Keratinocyte (primary cell): ENCODE data around the gene PLA2G10. TPM values are rescaled to one million over a fixed set of nuclear protein-coding genes. Genes with fewer than 3 reads are reported as not detected.
"Not testable (repeated sequence)": the region's sequence is repeated elsewhere in the genome, so short reads cannot be mapped to it uniquely, and the experiment has no call there.

ENCODE experiments used
- DNase-seq: peaks from one replicate; pipeline ENCODE4 v3.0.0-alpha.2; 2011; ENCODE audit warnings: low read depth, missing footprints, low spot score
- FAIRE-seq: peaks from 2 replicates; lab custom pipeline; 2011; peaks lifted over from hg19 to GRCh38; lab: Jason Lieb, UNC
- H2AFZ ChIP-seq: 2 replicates; pipeline ENCODE4 v1.6.0; 2012; ENCODE audit warnings: low read length, control low read depth, inconsistent platforms; ENCODE audit not compliant: control insufficient read depth
- H3K27ac ChIP-seq: 2 replicates; pipeline ENCODE4 v1.5.1; 2011; ENCODE audit warnings: low read length; ENCODE audit not compliant: control insufficient read depth, insufficient read depth
- H3K27me3 ChIP-seq: 3 replicates; pipeline ENCODE4 v1.6.0; 2011; ENCODE audit warnings: low read length; ENCODE audit not compliant: control insufficient read depth, insufficient read depth; ENCODE audit errors: extremely low read depth
- H3K36me3 ChIP-seq, 2 experiments: 2 replicates in 1 of 2; 3 replicates in 1 of 2; pipeline ENCODE4 v1.5.1; 2011; ENCODE audit warnings: low read length in 2 of 2, mild to moderate bottlenecking in 1 of 2; ENCODE audit not compliant: control insufficient read depth in 2 of 2, insufficient read depth in 2 of 2; ENCODE audit errors: extremely low read depth in 1 of 2
- H3K4me1 ChIP-seq: 3 replicates; pipeline ENCODE4 v1.5.1; 2011; ENCODE audit warnings: low read length; ENCODE audit not compliant: control insufficient read depth, insufficient read depth; ENCODE audit errors: extremely low read depth
- H3K4me2 ChIP-seq: 3 replicates; pipeline ENCODE4 v1.6.0; 2011; ENCODE audit warnings: low read depth, low read length; ENCODE audit not compliant: control insufficient read depth, insufficient read depth; ENCODE audit errors: extremely low read depth
- H3K4me3 ChIP-seq, 3 experiments: fragments of 200-600 bp in 1 of 3; sonication (generic) in 1 of 3; 2 replicates in 2 of 3; 3 replicates in 1 of 3; pipeline ENCODE4 v1.5.1; 2011 to 2016; ENCODE audit warnings: low read length in 3 of 3, mild to moderate bottlenecking in 3 of 3, control low read depth in 2 of 3, inconsistent platforms in 1 of 3, low read depth in 1 of 3, mixed read lengths in 1 of 3, mixed run types in 1 of 3, moderate library complexity in 1 of 3; ENCODE audit not compliant: control insufficient read depth in 2 of 3, insufficient read depth in 2 of 3; ENCODE audit errors: extremely low read depth in 1 of 3
- H3K79me2 ChIP-seq: 2 replicates; pipeline ENCODE4 v1.6.0; 2012; ENCODE audit warnings: low read length; ENCODE audit not compliant: control insufficient read depth, insufficient read depth
- H3K9ac ChIP-seq: 3 replicates; pipeline ENCODE4 v1.6.0; 2011; ENCODE audit warnings: low read length; ENCODE audit not compliant: control insufficient read depth, insufficient read depth; ENCODE audit errors: extremely low read depth
- H3K9me1 ChIP-seq: 3 replicates; pipeline ENCODE4 v1.6.0; 2011; ENCODE audit warnings: low read length; ENCODE audit not compliant: control insufficient read depth, insufficient read depth; ENCODE audit errors: extremely low read depth
- H3K9me3 ChIP-seq: 2 replicates; pipeline ENCODE4 v1.5.1; 2012; ENCODE audit warnings: low read depth, low read length; ENCODE audit not compliant: control insufficient read depth
- H4K20me1 ChIP-seq: 3 replicates; pipeline ENCODE4 v1.6.0; 2011; ENCODE audit warnings: low read length; ENCODE audit not compliant: control insufficient read depth, insufficient read depth; ENCODE audit errors: extremely low read depth
- EZH2 ChIP-seq: IDR thresholded peaks from one replicate; pipeline ENCODE4 v1.6.1; 2012; ENCODE audit warnings: inconsistent platforms, mild to moderate bottlenecking, low read length, moderate library complexity
- dilution Hi-C: fragments of 300-500 bp; cut with MboI; formaldehyde crosslinking; loops from one replicate; pipeline ENCODE4 v1.7.0; 2020; ENCODE audit warnings: low sequenced_read_pairs; ENCODE audit not compliant: extremely low pct_ligation_motif_present
- polyA plus RNA-seq, 5 experiments: library from polyadenylated mRNA; depleted of rRNA in 3 of 5; stranded (reverse) in 3 of 5; stranded (forward) in 1 of 5; unstranded in 1 of 5; fragments of >200 nt; gene quantifications; 1 replicate in 1 of 5; 2 replicates in 3 of 5; 3 replicates in 1 of 5; pipeline versions ENCODE4 v1.2.1 to v1.2.3, GENCODE V29; 2011 to 2012; ENCODE audit warnings: missing spikeins in 2 of 5, low read depth in 1 of 5, low replicate concordance in 1 of 5
- TF ChIP-seq, protein P1 (sequence below), 3 experiments: IDR thresholded peaks in 1 of 3; conservative IDR thresholded peaks in 1 of 3; optimal IDR thresholded peaks in 1 of 3; 2 replicates in 2 of 3; 3 replicates in 1 of 3; pipeline versions ENCODE3 to v1.5.1; 2011; ENCODE audit warnings: low read length in 3 of 3, mild to moderate bottlenecking in 3 of 3, moderate library complexity in 2 of 3, control low read depth in 1 of 3, inconsistent platforms in 1 of 3; ENCODE audit not compliant: insufficient read depth in 2 of 3; ENCODE audit errors: extremely low read depth in 1 of 3

The PLA2G10 gene
- polyA plus RNA-seq, 1 donor (not counting 4 experiments of a cell fraction or from before 2014, with no cell fraction given), result 1.0 TPM

DNA sequence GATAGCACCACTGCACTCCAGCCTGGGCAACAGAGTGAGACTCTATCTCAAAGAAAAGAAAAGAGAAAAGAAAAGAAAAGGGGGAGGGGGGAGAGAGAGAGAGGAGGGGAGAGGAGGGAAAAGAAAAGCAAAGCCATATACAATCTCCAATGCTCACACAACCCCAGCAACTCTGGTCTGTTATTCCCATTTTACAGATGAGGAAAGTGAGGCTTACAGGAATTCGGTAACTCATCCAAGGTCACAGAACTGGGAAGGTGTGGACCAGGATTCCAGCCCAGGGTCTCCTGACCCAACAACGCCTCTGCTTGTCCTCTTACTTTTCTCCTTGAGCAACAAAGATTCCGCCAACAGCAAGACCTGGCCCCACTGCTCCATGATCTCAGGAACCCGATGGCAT lies 13.0 kb downstream of the PLA2G10 start:
- FAIRE-seq (no peak), DNase-seq (no peak)
- H3K27ac ChIP-seq, result no peak overlapping the region

DNA sequence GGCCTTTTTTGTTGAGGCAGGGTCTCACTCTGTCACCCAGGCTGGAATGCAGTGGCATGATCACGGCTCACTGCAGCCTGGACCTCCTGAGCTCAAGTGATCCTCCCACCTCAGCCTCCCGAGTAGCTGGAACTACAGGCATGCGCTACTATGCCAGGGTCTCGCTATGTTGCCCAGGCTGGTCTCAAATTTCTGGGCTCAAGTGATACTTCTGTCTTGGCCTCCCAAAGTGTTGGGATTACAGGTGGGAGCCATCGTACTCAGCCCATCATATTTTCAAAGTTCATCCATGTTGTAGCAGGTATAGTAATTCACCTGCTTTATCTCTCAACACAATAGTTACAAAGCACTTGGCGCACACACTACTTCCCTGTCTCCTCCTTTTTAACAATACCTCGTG lies 13.7 kb downstream of the PLA2G10 start:
- H2AFZ ChIP-seq, H4K20me1 ChIP-seq, DNase-seq, H3K4me1 ChIP-seq, H3K4me3 ChIP-seq, H3K27me3 ChIP-seq, H3K9ac ChIP-seq, H3K9me1 ChIP-seq, H3K79me2 ChIP-seq, H3K36me3 ChIP-seq, H3K27ac ChIP-seq, FAIRE-seq, dilution Hi-C loops, H3K9me3 ChIP-seq, H3K4me2 ChIP-seq: not testable (repeated sequence)

More for the DNA sequence above, 13.0 kb downstream of the PLA2G10 start:
- H3K4me3 ChIP-seq, result no peak overlapping the region
- H3K27me3 ChIP-seq, result no peaks in the 10 kb centered on the region
- dilution Hi-C loops, result no loop called here
- H3K79me2 ChIP-seq, result no peaks in the 10 kb centered on the region
- H3K9me1 ChIP-seq, result no peaks in the 10 kb centered on the region
- no peaks in the 10 kb centered on the region for H3K9me3 ChIP-seq
- TF ChIP-seq, protein P1, sequence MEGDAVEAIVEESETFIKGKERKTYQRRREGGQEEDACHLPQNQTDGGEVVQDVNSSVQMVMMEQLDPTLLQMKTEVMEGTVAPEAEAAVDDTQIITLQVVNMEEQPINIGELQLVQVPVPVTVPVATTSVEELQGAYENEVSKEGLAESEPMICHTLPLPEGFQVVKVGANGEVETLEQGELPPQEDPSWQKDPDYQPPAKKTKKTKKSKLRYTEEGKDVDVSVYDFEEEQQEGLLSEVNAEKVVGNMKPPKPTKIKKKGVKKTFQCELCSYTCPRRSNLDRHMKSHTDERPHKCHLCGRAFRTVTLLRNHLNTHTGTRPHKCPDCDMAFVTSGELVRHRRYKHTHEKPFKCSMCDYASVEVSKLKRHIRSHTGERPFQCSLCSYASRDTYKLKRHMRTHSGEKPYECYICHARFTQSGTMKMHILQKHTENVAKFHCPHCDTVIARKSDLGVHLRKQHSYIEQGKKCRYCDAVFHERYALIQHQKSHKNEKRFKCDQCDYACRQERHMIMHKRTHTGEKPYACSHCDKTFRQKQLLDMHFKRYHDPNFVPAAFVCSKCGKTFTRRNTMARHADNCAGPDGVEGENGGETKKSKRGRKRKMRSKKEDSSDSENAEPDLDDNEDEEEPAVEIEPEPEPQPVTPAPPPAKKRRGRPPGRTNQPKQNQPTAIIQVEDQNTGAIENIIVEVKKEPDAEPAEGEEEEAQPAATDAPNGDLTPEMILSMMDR (optimal IDR thresholded peaks at IDR 0.05 in 1 of 3, IDR thresholded peaks at IDR 0.05 in 1 of 3, conservative IDR thresholded peaks at IDR 0.05 in 1 of 3; ENCODE audit: extremely low read depth in 1 of 3, insufficient read depth in 2 of 3, low read length in 3 of 3), result no peak
- no peak for TF ChIP-seq EZH2
- no peak overlapping the region for H3K9ac ChIP-seq
- no peak overlapping the region for H3K4me2 ChIP-seq
- H2AFZ ChIP-seq, result no peak overlapping the region
- H3K36me3 ChIP-seq, result no peaks in the 10 kb centered on the region
- no peaks in the 10 kb centered on the region for H3K4me1 ChIP-seq
- no peaks in the 10 kb centered on the region for H4K20me1 ChIP-seq
